ENCODE results near the gene ZNF324B.

DNA sequence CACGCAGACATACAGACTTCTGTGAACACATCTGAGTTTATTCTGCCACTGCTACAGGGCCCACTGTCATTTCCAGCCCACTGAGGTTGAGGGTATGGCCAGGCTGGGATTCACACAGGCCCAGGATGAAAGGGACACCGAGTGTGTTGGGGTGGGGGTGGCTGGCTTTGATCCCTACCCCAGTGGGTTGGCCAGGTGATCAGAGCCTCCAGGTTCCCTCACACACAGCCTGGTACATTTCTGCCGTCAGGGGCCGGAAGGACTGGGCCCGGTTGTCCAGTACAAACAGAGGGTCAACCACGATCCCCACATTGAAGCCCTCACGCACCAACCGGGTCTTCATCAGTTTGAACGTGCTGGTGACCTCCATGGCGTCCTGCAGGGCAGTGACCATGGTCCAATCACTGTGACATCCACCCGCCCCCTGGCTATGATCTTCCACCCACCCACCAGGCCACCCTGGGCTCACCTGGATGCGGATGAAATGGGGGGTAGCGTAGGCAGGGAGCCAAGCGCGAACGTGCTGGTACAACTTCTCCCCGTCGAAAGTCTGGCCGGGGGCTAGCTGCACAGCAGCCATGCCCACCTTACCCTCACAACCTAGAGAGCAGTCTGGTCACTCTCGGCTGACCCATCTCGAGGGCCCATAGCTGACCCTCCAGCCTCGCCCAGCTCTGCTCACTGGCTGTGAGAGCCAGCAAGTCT lies 47.0 kb downstream of the ZNF324B start:
- TF ChIP-seq, protein P1, sequence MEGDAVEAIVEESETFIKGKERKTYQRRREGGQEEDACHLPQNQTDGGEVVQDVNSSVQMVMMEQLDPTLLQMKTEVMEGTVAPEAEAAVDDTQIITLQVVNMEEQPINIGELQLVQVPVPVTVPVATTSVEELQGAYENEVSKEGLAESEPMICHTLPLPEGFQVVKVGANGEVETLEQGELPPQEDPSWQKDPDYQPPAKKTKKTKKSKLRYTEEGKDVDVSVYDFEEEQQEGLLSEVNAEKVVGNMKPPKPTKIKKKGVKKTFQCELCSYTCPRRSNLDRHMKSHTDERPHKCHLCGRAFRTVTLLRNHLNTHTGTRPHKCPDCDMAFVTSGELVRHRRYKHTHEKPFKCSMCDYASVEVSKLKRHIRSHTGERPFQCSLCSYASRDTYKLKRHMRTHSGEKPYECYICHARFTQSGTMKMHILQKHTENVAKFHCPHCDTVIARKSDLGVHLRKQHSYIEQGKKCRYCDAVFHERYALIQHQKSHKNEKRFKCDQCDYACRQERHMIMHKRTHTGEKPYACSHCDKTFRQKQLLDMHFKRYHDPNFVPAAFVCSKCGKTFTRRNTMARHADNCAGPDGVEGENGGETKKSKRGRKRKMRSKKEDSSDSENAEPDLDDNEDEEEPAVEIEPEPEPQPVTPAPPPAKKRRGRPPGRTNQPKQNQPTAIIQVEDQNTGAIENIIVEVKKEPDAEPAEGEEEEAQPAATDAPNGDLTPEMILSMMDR (IDR thresholded peaks at IDR 0.05), result no peak
- TF ChIP-seq ZFX (IDR thresholded peaks at IDR 0.05; ENCODE audit: borderline replicate concordance), result no peak

Data from 22Rv1 (cell line).